ENCODE measurements around the gene SHC4.

SHC4 gene

GRCh38 chr15:48955967-48956366, 7.8 kb downstream of the SHC4 start:
- no peaks in the 10 kb centered on the region for H3K4me1 Mint-ChIP-seq (ENCODE audit: low read depth)
- peaks cover 9% of the 10 kb centered on the region for H3K27me3 Mint-ChIP-seq
- no peak overlapping the region for H3K4me3 Mint-ChIP-seq
- intact Hi-C loops (cut with micrococcal nuclease) = no loop called here
- H3K27ac Mint-ChIP-seq = no peak overlapping the region
- H3K36me3 Mint-ChIP-seq (ENCODE audit: low read depth) = no peaks in the 10 kb centered on the region
- no peaks in the 10 kb centered on the region for H3K9me3 Mint-ChIP-seq

GRCh38 chr15:48955370-48955769, 8.3 kb downstream of the SHC4 start:
- intact Hi-C loops (cut with micrococcal nuclease) = no loop called here
- H3K27me3 Mint-ChIP-seq = peaks cover 7% of the 10 kb centered on the region
- H3K27ac Mint-ChIP-seq = no peak overlapping the region
- H3K4me1 Mint-ChIP-seq (ENCODE audit: low read depth) = no peaks in the 10 kb centered on the region
- H3K9me3 Mint-ChIP-seq = no peaks in the 10 kb centered on the region
- no peaks in the 10 kb centered on the region for H3K36me3 Mint-ChIP-seq (ENCODE audit: low read depth)
- no peak overlapping the region for H3K4me3 Mint-ChIP-seq

- Mint-ChIP-seq H3K36me3 (ENCODE audit: low read depth) (no peaks in the 10 kb centered on the region), H3K27me3 (peaks cover 3% of the 10 kb centered on the region), H3K4me1 (ENCODE audit: low read depth) (no peaks in the 10 kb centered on the region), H3K27ac (no peak overlapping the region), H3K9me3 (no peaks in the 10 kb centered on the region), H3K4me3 (no peak overlapping the region)
- intact Hi-C loops (cut with micrococcal nuclease) = no loop called here
Observed at GRCh38 chr15:48954538-48954937, 9.2 kb downstream of the SHC4 start.

GRCh38 chr15:48946840-48947187, 16.9 kb downstream of the SHC4 start:
- Mint-ChIP-seq H3K36me3 (ENCODE audit: low read depth) (no peaks in the 10 kb centered on the region), H3K4me1 (ENCODE audit: low read depth) (peaks cover 12% of the 10 kb centered on the region), H3K4me3 (no peak overlapping the region), H3K27me3 (peaks cover 3% of the 10 kb centered on the region), H3K9me3 (no peaks in the 10 kb centered on the region), H3K27ac (no peak overlapping the region)
- intact Hi-C loops (cut with micrococcal nuclease) = no loop called here

- Mint-ChIP-seq H3K27me3 (peaks cover 2% of the 10 kb centered on the region), H3K27ac (no peak overlapping the region), H3K9me3 (no peaks in the 10 kb centered on the region), H3K4me1 (ENCODE audit: low read depth) (peaks cover 12% of the 10 kb centered on the region), H3K4me3 (no peak overlapping the region), H3K36me3 (ENCODE audit: low read depth) (no peaks in the 10 kb centered on the region)
- intact Hi-C loops (cut with micrococcal nuclease) = no loop called here
Observed at GRCh38 chr15:48946074-48946839, 17.5 kb downstream of the SHC4 start.

- no peaks in the 10 kb centered on the region for H3K36me3 Mint-ChIP-seq (ENCODE audit: low read depth)
- H3K9me3 Mint-ChIP-seq = no peaks in the 10 kb centered on the region
- intact Hi-C loops (cut with micrococcal nuclease) = no loop called here
- no peak overlapping the region for H3K4me3 Mint-ChIP-seq
- no peak overlapping the region for H3K27ac Mint-ChIP-seq
- H3K4me1 Mint-ChIP-seq (ENCODE audit: low read depth) = peaks cover 12% of the 10 kb centered on the region
- H3K27me3 Mint-ChIP-seq = no peaks in the 10 kb centered on the region
Observed at GRCh38 chr15:48945386-48945785, 18.3 kb downstream of the SHC4 start.

GRCh38 chr15:48941904-48942303, 21.8 kb downstream of the SHC4 start:
- intact Hi-C loops (cut with micrococcal nuclease) = no loop called here
- H3K4me1 Mint-ChIP-seq (ENCODE audit: low read depth) = peaks cover 12% of the 10 kb centered on the region
- no peaks in the 10 kb centered on the region for H3K36me3 Mint-ChIP-seq (ENCODE audit: low read depth)
- H3K27ac Mint-ChIP-seq = no peak overlapping the region
- no peaks in the 10 kb centered on the region for H3K27me3 Mint-ChIP-seq
- no peaks in the 10 kb centered on the region for H3K9me3 Mint-ChIP-seq
- H3K4me3 Mint-ChIP-seq = no peak overlapping the region

GRCh38 chr15:48940508-48940907, 23.2 kb downstream of the SHC4 start:
- H3K4me1 Mint-ChIP-seq (ENCODE audit: low read depth) = peaks cover 4% of the 10 kb centered on the region
- no peak overlapping the region for H3K27ac Mint-ChIP-seq
- H3K27me3 Mint-ChIP-seq = peaks cover under 1% of the 10 kb centered on the region
- no peak overlapping the region for H3K4me3 Mint-ChIP-seq
- no peaks in the 10 kb centered on the region for H3K36me3 Mint-ChIP-seq (ENCODE audit: low read depth)
- H3K9me3 Mint-ChIP-seq = no peaks in the 10 kb centered on the region
- intact Hi-C loops (cut with micrococcal nuclease) = no loop called here

GRCh38 chr15:48939648-48940047, 24.1 kb downstream of the SHC4 start:
- intact Hi-C loops (cut with micrococcal nuclease) = no loop called here
- no peaks in the 10 kb centered on the region for H3K4me1 Mint-ChIP-seq (ENCODE audit: low read depth)
- no peak overlapping the region for H3K27ac Mint-ChIP-seq
- H3K4me3 Mint-ChIP-seq = no peak overlapping the region
- no peaks in the 10 kb centered on the region for H3K9me3 Mint-ChIP-seq
- H3K36me3 Mint-ChIP-seq (ENCODE audit: low read depth) = no peaks in the 10 kb centered on the region
- peaks cover 1% of the 10 kb centered on the region for H3K27me3 Mint-ChIP-seq

GRCh38 chr15:48937886-48938285, 25.8 kb downstream of the SHC4 start:
- intact Hi-C loops (cut with micrococcal nuclease) = no loop called here
- H3K36me3 Mint-ChIP-seq (ENCODE audit: low read depth) = no peaks in the 10 kb centered on the region
- H3K9me3 Mint-ChIP-seq = no peaks in the 10 kb centered on the region
- peaks cover 1% of the 10 kb centered on the region for H3K27me3 Mint-ChIP-seq
- no peak overlapping the region for H3K4me3 Mint-ChIP-seq
- no peaks in the 10 kb centered on the region for H3K4me1 Mint-ChIP-seq (ENCODE audit: low read depth)
- no peak overlapping the region for H3K27ac Mint-ChIP-seq

GRCh38 chr15:48936666-48937065, 27.1 kb downstream of the SHC4 start:
- no peak overlapping the region for H3K4me3 Mint-ChIP-seq
- no peaks in the 10 kb centered on the region for H3K4me1 Mint-ChIP-seq (ENCODE audit: low read depth)
- intact Hi-C loops (cut with micrococcal nuclease) = no loop called here
- H3K9me3 Mint-ChIP-seq = no peaks in the 10 kb centered on the region
- H3K36me3 Mint-ChIP-seq (ENCODE audit: low read depth) = no peaks in the 10 kb centered on the region
- peaks cover 1% of the 10 kb centered on the region for H3K27me3 Mint-ChIP-seq
- H3K27ac Mint-ChIP-seq = no peak overlapping the region

- Mint-ChIP-seq H3K27ac (no peak overlapping the region), H3K36me3 (ENCODE audit: low read depth) (no peaks in the 10 kb centered on the region), H3K4me1 (ENCODE audit: low read depth) (no peaks in the 10 kb centered on the region), H3K9me3 (no peaks in the 10 kb centered on the region), H3K4me3 (no peak overlapping the region), H3K27me3 (peaks cover 1% of the 10 kb centered on the region)
- intact Hi-C loops (cut with micrococcal nuclease) = no loop called here
Observed at GRCh38 chr15:48935236-48935635, 28.5 kb downstream of the SHC4 start.

- Mint-ChIP-seq H3K4me1 (ENCODE audit: low read depth) (no peaks in the 10 kb centered on the region), H3K36me3 (ENCODE audit: low read depth) (no peaks in the 10 kb centered on the region), H3K27me3 (peaks cover 1% of the 10 kb centered on the region), H3K9me3 (no peaks in the 10 kb centered on the region), H3K27ac (no peak overlapping the region), H3K4me3 (no peak overlapping the region)
- intact Hi-C loops (cut with micrococcal nuclease) = no loop called here
Observed at GRCh38 chr15:48930735-48931134, 33.0 kb downstream of the SHC4 start.

- intact Hi-C loops (cut with micrococcal nuclease) = no loop called here
- Mint-ChIP-seq H3K27me3 (no peaks in the 10 kb centered on the region), H3K27ac (no peak overlapping the region), H3K9me3 (no peaks in the 10 kb centered on the region), H3K4me1 (ENCODE audit: low read depth) (no peaks in the 10 kb centered on the region), H3K4me3 (no peak overlapping the region), H3K36me3 (ENCODE audit: low read depth) (no peaks in the 10 kb centered on the region)
Observed at GRCh38 chr15:48929661-48930060, 34.1 kb downstream of the SHC4 start.

GRCh38 chr15:48928877-48929538, 34.7 kb downstream of the SHC4 start:
- H3K36me3 Mint-ChIP-seq (ENCODE audit: low read depth) = no peaks in the 10 kb centered on the region
- H3K27me3 Mint-ChIP-seq = no peaks in the 10 kb centered on the region
- H3K27ac Mint-ChIP-seq = no peak overlapping the region
- H3K9me3 Mint-ChIP-seq = no peaks in the 10 kb centered on the region
- H3K4me3 Mint-ChIP-seq = no peak overlapping the region
- intact Hi-C loops (cut with micrococcal nuclease) = no loop called here
- H3K4me1 Mint-ChIP-seq (ENCODE audit: low read depth) = no peaks in the 10 kb centered on the region

Data from dendritic cell treated with granulocyte-macrophage colony-stimulating factor and Interleukin-4, amounts not matched to agents 40 ng/mL and 50 ng/mL, for 4 days (primary cell).